HepG2 (cell line): Measurements from ENCODE around the gene CACNG5. TPM values are rescaled to one million over a fixed set of nuclear protein-coding genes. Genes with fewer than 3 reads are reported as not detected.

ENCODE experiments used
- ATAC-seq: fragments of 200-7000 bp; cut with Tn5 transposase; 3 replicates; pipeline ENCODE4 v1.9.1; 2020; ENCODE audit warnings: mild to moderate bottlenecking, moderate library complexity
- BruUV-seq: library from RNA; stranded (reverse); fragments of 400-500 nt; replicated peaks from 2 replicates; lab custom pipeline; 2021; lab: Mats Ljungman, UMichigan
- CTCF ChIA-PET: fragments of 300-600 bp; formaldehyde crosslinking; extraction: SDS; loops from one replicate; lab custom pipeline; 2021; ENCODE audit warnings: low total read pairs, inconsistent platforms, low intra/inter-chr PET ratio; lab: Yijun Ruan, JAX
- POLR2A ChIA-PET: fragments of 350-600 bp; sonication (Branson Sonifier 250); formaldehyde crosslinking; loops from one replicate; lab custom pipeline; 2020; ENCODE audit warnings: antibody characterized with exemption, inconsistent platforms; lab: Yijun Ruan, JAX
- DNase-seq: peaks from one replicate; pipeline ENCODE4 v3.0.0-alpha.2; 2015; ENCODE audit warnings: low spot score
- FAIRE-seq: peaks from 3 replicates; lab custom pipeline; 2011; peaks lifted over from hg19 to GRCh38; lab: Jason Lieb, UNC
- H2AFZ ChIP-seq: one replicate; pipeline ENCODE4 v1.6.1; 2011; ENCODE audit warnings: low read length, inconsistent platforms
- H3K27ac ChIP-seq: fragments of 300-600 bp; 3 replicates; pipeline ENCODE4 v1.8.0; 2011; ENCODE audit warnings: mixed run types, mild to moderate bottlenecking, mixed read lengths, low read length, inconsistent platforms; ENCODE audit not compliant: insufficient read depth; ENCODE audit errors: extremely low read length
- H3K27me3 ChIP-seq, 2 experiments: fragments of 200-600 bp in 1 of 2; 2 replicates in 1 of 2; 3 replicates in 1 of 2; pipeline versions ENCODE4 v1.6.0 to v1.8.0; 2011; ENCODE audit warnings: low read length in 2 of 2, mild to moderate bottlenecking in 2 of 2, moderate library complexity in 2 of 2, inconsistent platforms in 1 of 2; ENCODE audit not compliant: insufficient read depth in 2 of 2, control insufficient read depth in 1 of 2
- H3K36me3 ChIP-seq, 2 experiments: fragments of 200-600 bp in 1 of 2; replicated peaks in 1 of 2; 2 replicates in 1 of 2; 3 replicates in 1 of 2; pipeline versions ENCODE4 v1.5.1 to v1.8.0; 2011; ENCODE audit warnings: low read length in 2 of 2, inconsistent platforms in 1 of 2; ENCODE audit not compliant: insufficient read depth in 2 of 2, control insufficient read depth in 1 of 2
- H3K4me1 ChIP-seq: 2 replicates; pipeline ENCODE4 v1.5.1; 2012; ENCODE audit warnings: low read length, inconsistent platforms; ENCODE audit not compliant: insufficient read depth
- H3K4me2 ChIP-seq: 2 replicates; pipeline ENCODE4 v1.6.0; 2011; ENCODE audit warnings: low read depth, low read length, inconsistent platforms
- H3K4me3 ChIP-seq, 3 experiments: fragments of 200-600 bp in 1 of 3; sonication (generic), shearing (Covaris generic) in 1 of 3; replicated peaks in 1 of 3; 2 replicates each; pipeline ENCODE4 v1.5.1; 2011 to 2016; ENCODE audit warnings: low read length in 3 of 3, inconsistent platforms in 2 of 3, low read depth in 2 of 3, mild to moderate bottlenecking in 2 of 3, control low read depth in 1 of 3, mixed read lengths in 1 of 3; ENCODE audit not compliant: insufficient read depth in 1 of 3
- H3K79me2 ChIP-seq: one replicate; pipeline ENCODE4 v1.6.1; 2011; ENCODE audit warnings: low read length, inconsistent platforms; ENCODE audit not compliant: insufficient read depth
- H3K9ac ChIP-seq: 2 replicates; pipeline ENCODE4 v1.6.0; 2011; ENCODE audit warnings: mild to moderate bottlenecking, low read depth, low read length, inconsistent platforms; ENCODE audit not compliant: insufficient read depth
- H3K9me3 ChIP-seq: 2 replicates; pipeline ENCODE4 v1.5.1; 2012; ENCODE audit warnings: mild to moderate bottlenecking, low read length
- H4K20me1 ChIP-seq: 2 replicates; pipeline ENCODE4 v1.6.0; 2011; ENCODE audit warnings: inconsistent platforms, mild to moderate bottlenecking, low read length, moderate library complexity; ENCODE audit not compliant: insufficient read depth
- HCFC1 ChIP-seq: fragments of 150-350 bp; IDR thresholded peaks from 2 replicates; pipeline ENCODE4 v1.6.1; 2014; ENCODE audit warnings: low read depth, low read length
- MNT ChIP-seq: fragments of 450-650 bp; IDR thresholded peaks from 2 replicates; pipeline ENCODE4 v1.6.1; 2016
- NFIC ChIP-seq: IDR thresholded peaks from 2 replicates; pipeline ENCODE4 v1.6.1; 2012; ENCODE audit warnings: mild to moderate bottlenecking, low read length, inconsistent platforms
- ZNF136 ChIP-seq: sonication (generic); formaldehyde crosslinking; IDR thresholded peaks from 2 replicates; pipeline ENCODE4 v1.8.1; 2022; ENCODE audit warnings: low read depth, mild to moderate bottlenecking, moderate library complexity, missing genetic modification reagents
- ZNF180 ChIP-seq: sonication (generic); formaldehyde crosslinking; IDR thresholded peaks from 2 replicates; pipeline ENCODE4 v1.4.0; 2020; ENCODE audit warnings: low read depth, missing genetic modification reagents, borderline replicate concordance
- ZSCAN30 ChIP-seq: sonication (generic); formaldehyde crosslinking; IDR thresholded peaks from 2 replicates; pipeline ENCODE4 v1.5.0; 2020; ENCODE audit warnings: mild to moderate bottlenecking, missing genetic modification reagents
- WGBS: methylation state at CpG from one replicate; pipeline ENCODE4 v1.1.6; 2017; ENCODE audit warnings: low lambda C conversion rate; 5-methylcytosine and 5-hydroxymethylcytosine counted together
- in situ Hi-C: cut with HindIII; loops from 2 replicates; pipeline ENCODE4 v1.10.0; 2017; ENCODE audit warnings: low pct_unique_long_range_greater_than_20kb; ENCODE audit not compliant: extremely low pct_ligation_motif_present
- intact Hi-C: fragments of 100-400 bp; cut with micrococcal nuclease; formaldehyde crosslinking; loops from one replicate; pipeline ENCODE4 v1.10.0; 2022; ENCODE audit not compliant: unreplicated experiment
- polyA plus RNA-seq, 8 experiments: library from polyadenylated mRNA; depleted of rRNA in 3 of 8; stranded (reverse) in 7 of 8; unstranded in 1 of 8; fragments of >200 nt; fragmentation: Illumina TruSeq in 4 of 8; extraction: Trizol in 4 of 8; gene quantifications; 2 replicates each; pipeline versions ENCODE4 v1.2.1 to v1.2.3, GENCODE V29; 2011 to 2016; ENCODE audit warnings: low read depth in 4 of 8, missing spikeins in 1 of 8, mixed read lengths in 1 of 8; ENCODE audit not compliant: insufficient read depth in 1 of 8
- total RNA-seq, 5 experiments: library from RNA; depleted of rRNA; stranded (reverse); fragments of >200 nt; fragmentation: Illumina TruSeq; extraction: Trizol; gene quantifications; 2 replicates each; pipeline ENCODE4 v1.2.3, GENCODE V29; 2016; ENCODE audit warnings: low read depth in 1 of 5
- TF ChIP-seq, protein P1 (sequence below), 2 experiments: sonication (generic) in 1 of 2; formaldehyde crosslinking in 1 of 2; IDR thresholded peaks; 2 replicates each; pipeline versions ENCODE4 v1.6.1 to v1.9.0; 2014 to 2022; ENCODE audit warnings: antibody characterized with exemption in 1 of 2, borderline replicate concordance in 1 of 2, inconsistent platforms in 1 of 2, low read depth in 1 of 2, missing genetic modification reagents in 1 of 2

Gene CACNG5
- total and polyA plus RNA-seq, 2 of the 13 experiments (the other 11 are each of a cell fraction or from before 2014, with no cell fraction given): not detected

DNA sequence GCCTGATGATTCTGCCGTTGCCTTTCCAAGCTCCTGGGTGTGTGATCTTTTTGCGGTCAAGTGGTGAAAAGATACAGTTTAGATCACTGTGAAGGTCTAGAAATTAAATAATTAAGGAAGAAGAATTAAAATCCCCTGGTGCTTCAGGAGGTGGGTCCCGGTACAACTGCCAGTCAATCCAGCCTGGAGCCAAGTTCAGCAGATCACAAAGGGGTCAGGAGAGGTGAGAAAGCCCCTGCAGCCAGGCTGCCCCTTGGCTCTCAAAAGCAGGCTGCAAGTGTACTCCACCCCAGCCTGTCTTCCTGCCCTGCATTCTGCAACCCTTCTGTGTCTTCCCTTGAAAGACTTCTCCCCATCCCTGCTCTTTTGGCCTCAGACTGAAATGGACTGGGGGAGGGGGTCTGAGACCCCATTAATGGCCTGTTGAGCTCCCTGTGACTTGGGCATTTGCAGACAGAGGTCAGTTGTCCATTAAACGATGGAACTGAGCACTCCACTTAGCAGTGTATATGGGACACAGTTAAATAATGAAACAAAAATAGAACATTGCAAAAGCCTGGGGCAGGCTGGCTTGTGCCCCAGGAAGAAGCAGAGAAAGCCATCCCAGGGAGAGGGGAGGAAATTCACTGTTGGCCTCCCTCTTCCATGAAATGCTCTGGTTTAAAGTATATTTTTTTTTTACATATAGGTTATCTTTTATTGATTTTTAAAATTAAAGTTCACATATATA, 15.1 kb downstream of the CACNG5 start (continued):
- TF ChIP-seq, protein P1, sequence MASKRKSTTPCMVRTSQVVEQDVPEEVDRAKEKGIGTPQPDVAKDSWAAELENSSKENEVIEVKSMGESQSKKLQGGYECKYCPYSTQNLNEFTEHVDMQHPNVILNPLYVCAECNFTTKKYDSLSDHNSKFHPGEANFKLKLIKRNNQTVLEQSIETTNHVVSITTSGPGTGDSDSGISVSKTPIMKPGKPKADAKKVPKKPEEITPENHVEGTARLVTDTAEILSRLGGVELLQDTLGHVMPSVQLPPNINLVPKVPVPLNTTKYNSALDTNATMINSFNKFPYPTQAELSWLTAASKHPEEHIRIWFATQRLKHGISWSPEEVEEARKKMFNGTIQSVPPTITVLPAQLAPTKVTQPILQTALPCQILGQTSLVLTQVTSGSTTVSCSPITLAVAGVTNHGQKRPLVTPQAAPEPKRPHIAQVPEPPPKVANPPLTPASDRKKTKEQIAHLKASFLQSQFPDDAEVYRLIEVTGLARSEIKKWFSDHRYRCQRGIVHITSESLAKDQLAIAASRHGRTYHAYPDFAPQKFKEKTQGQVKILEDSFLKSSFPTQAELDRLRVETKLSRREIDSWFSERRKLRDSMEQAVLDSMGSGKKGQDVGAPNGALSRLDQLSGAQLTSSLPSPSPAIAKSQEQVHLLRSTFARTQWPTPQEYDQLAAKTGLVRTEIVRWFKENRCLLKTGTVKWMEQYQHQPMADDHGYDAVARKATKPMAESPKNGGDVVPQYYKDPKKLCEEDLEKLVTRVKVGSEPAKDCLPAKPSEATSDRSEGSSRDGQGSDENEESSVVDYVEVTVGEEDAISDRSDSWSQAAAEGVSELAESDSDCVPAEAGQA (IDR thresholded peaks at IDR 0.05; ENCODE audit: low read depth): no peak
- TF ChIP-seq, protein P1 (CRISPR knock-in tag; IDR thresholded peaks at IDR 0.05; ENCODE audit: borderline replicate concordance): no peak

DNA sequence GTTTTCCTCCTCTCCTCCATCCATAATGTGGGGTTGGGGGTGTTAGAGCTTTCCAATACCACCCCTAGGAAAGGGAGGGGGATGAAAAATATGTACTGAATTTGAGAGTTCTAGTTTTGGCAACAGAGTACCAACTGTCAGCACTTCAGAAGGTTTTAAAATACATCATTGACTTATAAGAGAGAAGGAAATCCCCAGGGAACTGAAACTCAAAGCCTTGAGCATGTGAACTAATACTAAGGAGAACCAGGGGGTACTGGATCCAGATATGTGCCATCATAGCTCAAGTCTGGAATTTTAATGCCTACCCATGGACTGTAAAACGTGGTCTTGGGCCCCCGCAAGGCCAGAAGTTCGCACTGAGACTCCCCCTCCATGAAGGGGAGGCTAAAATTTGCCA, 15.8 kb downstream of the CACNG5 start:
- Histone ChIP-seq H3K4me3 (no peak overlapping the region), H3K27me3 (peaks cover 1 to 6% of the 10 kb centered on the region in 2 experiments; a peak in 2 of 5 replicates), H3K4me1 (no peaks in the 10 kb centered on the region), H4K20me1 (no peaks in the 10 kb centered on the region), H3K36me3 (no peaks in the 10 kb centered on the region), H3K9me3 (no peaks in the 10 kb centered on the region), H3K79me2 (no peaks in the 10 kb centered on the region), H3K4me2 (no peak overlapping the region), H2AFZ (no peak overlapping the region), H3K9ac (no peak overlapping the region), H3K27ac (no peak overlapping the region)
- DNase-seq (no peak), FAIRE-seq (no peak), ATAC-seq (no peak)
- 5% methylated on average over 3 of the region's 3 CpGs for WGBS
- no peak for TF ChIP-seq ZSCAN30
- no peak for TF ChIP-seq NFIC
- TF ChIP-seq ZNF180 (CRISPR knock-in tag): no peak
- TF ChIP-seq HCFC1: no peak
- no peak for TF ChIP-seq ZNF136 (CRISPR knock-in tag)
- TF ChIP-seq MNT: no peak
- intact Hi-C loops (no loop called here), in situ Hi-C loops (no loop called here)
- ChIA-PET POLR2A (no interaction called here), CTCF (no interaction called here)
- BruUV-seq: no TSS peak
